HG02852 (cell line): ENCODE measurements around the gene MRFAP1.

ENCODE experiments used
- ATAC-seq: cut with Tn5 transposase; IDR thresholded peaks from one replicate; pipeline ENCODE4 v1.9.1; 2021; ENCODE audit warnings: mild to moderate bottlenecking, moderate library complexity; ENCODE audit not compliant: unreplicated experiment

Gene MRFAP1

DNA sequence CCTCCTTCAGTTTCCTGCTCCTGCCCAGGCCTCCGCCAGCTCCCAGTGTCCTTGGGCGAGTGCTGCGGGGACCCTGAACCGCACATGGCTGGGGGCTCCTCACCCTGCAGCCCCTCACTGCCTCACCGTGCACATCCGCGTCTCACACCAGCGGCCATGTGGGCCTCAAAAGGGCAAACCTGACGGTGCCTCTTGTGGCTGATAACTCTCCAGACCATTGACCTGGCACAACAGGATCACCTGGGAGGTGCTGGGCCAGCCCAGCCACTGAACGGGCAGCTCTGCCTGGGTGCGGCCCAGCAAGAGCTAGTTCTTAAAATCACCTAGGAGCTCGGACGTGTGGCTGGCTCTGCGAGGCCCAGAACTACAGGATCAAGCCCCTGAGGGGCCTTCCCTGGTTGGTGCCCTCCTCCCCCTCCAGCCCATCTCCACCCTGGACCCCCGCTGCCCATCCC is 49.0 kb downstream of the MRFAP1 start:
- no peak for ATAC-seq
